Left renal cortex interstitium (tissue), 4 donors: ENCODE data around the gene SMAD7. TPM values are rescaled to one million over a fixed set of nuclear protein-coding genes. Genes with fewer than 3 reads are reported as not detected.
A peak's percentile ranks its signal among the peaks of the same experiment; 100 is the strongest.

Experiments
- DNase-seq, 4 donors: peaks; one replicate each; pipeline ENCODE4 v3.0.0-alpha.2; 2013; ENCODE audit warnings: low read depth in 4 of 4, low spot score in 2 of 4, missing footprints in 1 of 4
- polyA plus RNA-seq, 4 donors: library from polyadenylated mRNA; unstranded; fragments of 120-200 nt; gene quantifications; one replicate each; pipeline ENCODE4 v1.2.1, GENCODE V29; 2013; ENCODE audit not compliant: insufficient read length in 4 of 4

SMAD7 gene
- polyA plus RNA-seq, 4 donors, result 65.0 to 79.4 (median 70.0) TPM

DNA sequence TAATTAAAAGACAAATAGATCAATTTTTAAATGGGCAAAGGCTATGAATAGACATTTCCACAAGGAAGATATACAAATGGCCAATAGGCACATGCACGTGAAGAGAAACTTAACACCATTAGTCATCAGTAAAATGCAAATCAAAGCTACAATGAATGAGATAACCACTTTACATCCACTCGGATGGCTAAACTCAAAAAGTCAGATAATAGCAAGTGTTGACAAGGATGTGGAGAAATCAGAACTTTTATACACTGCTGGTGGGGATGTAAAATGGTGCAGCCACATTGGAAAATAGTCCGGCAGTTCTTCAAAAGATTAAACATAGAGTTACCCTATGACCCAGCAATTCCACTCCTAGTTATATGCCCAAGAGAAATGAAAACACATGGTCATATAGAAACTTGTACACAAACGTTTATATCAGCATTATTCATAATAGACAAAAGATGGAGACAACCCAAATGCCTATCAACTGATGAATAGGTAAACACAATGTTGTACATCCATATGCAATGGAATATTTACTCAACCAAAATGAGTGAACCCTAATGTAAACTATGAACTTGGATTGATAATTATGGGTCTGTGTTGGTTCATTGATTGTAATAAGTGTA lies 51.1 kb downstream of the SMAD7 start:
- no peak for DNase-seq

DNA sequence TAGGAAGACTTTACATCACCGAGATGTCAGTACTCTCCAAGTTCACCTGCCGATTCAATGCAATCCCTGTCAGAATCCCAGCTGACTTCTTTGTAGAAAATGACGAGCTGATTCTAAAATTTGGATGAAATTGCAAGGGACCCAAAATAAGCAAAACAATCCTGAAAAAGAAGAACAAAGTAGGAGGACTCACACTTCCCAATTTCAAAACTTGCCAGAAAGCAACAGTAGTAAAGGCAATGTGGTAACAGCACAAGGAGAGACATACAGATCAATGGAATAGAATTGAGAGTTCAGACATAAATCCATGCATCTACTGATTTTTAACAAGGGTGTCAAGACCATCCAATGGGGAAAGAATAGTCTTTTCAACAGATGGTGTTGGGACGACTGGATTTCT lies 52.2 kb downstream of the SMAD7 start:
- DNase-seq, result no peak

DNA sequence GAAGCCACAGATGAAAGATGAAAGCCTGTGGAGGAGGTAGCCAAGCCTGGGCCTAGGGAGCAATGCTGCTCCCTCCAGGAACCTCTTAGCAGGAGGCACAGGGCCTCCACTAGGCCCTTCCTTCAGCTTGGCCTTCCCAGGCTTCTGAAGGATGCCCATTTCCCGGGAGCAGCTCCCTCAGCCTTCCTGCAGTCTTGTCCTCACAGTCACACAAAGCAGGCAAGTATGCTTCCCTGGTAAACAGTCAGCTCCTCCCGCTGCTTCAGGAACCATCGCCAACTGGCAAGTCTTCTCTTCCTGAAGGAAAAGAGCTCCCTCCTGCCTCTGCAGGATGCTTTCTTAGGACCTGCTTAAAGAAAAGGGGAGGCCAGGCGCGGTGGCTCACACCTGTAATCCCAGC lies 53.2 kb downstream of the SMAD7 start:
- no peak for DNase-seq

DNA sequence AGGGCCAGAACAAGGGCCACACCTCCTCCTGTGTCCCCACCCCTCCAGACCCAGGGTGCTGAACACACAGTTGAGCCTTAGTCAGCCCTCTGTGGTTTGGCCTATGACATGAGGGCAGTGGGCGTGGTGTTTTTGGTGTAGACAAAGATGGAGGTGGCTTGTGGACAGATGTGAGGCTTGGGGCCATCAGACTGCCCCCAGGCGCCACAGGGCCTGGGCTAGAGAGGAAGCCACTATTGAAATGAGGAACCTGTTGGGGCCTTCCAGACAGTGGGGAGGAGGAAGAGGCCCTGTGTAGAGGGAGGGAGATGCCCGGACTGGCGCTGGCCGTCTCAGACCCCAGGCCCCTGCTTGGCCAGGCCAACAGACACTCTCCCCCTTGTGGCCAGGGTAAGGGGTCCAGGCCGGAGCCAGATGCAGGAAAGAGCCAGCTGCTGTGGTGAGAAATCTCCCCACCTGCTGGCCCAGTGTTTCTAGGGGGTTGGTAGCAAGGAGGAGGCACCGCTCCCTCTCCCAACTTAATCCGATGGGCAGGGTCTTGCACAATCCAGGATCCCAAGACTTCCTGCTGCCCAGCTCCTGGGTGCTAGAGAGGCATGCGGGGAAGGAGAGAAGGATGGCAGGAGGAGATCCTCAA lies 53.8 kb downstream of the SMAD7 start:
- DNase-seq, result no peak

DNA sequence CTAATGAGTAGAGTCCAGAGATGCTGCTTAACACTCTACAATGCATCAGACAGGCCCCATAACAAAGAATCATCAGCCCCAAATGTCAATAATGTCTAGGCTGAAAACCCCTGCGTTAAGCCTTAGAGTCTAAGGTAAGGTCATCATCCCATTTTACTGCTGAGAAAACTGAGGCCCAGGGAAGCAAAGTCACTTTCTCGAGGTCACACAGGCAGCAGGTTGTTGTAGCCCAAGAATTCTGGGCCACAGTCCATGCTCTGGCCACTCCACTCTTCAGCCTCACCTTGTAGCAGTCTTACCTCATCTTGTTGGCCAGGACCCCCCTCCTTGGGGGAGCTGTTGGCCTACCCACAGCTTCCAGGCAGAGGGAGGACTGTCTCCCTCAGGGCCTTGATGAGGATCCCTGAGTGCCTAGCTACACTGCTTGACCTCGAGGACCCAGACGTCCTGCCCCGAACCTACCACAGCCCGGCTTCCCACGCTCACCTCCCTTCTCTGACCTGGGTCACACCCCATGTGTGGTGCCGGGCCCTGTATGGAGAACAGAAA lies 54.4 kb downstream of the SMAD7 start:
- DNase-seq, result no peak

DNA sequence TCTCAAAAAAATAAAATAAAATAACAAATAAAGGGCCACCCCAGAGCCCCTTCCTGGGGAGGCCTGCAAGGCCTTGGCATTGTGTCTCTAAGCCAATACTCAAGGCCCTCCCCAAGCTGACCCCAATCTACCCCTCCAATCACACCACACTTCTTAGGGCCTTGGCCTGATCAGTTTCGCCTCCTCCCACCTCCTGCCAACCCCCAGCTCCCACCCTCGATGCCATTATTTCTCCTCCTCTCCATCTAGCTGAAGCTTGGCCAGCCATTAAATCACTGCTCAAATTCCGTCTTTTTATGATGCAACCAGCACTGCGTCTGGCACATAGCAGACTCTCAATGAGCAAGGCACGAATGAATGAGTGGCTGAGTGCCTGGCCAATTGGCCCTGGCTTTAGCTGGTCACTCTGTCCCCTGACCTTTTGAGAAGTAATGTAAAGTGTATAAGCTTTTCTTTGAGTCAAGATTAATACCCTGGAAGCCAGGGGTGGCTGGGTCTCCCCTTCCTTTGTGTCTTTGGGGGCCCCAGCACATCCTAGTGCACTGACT lies 55.9 kb downstream of the SMAD7 start:
- DNase-seq, result no peak

DNA sequence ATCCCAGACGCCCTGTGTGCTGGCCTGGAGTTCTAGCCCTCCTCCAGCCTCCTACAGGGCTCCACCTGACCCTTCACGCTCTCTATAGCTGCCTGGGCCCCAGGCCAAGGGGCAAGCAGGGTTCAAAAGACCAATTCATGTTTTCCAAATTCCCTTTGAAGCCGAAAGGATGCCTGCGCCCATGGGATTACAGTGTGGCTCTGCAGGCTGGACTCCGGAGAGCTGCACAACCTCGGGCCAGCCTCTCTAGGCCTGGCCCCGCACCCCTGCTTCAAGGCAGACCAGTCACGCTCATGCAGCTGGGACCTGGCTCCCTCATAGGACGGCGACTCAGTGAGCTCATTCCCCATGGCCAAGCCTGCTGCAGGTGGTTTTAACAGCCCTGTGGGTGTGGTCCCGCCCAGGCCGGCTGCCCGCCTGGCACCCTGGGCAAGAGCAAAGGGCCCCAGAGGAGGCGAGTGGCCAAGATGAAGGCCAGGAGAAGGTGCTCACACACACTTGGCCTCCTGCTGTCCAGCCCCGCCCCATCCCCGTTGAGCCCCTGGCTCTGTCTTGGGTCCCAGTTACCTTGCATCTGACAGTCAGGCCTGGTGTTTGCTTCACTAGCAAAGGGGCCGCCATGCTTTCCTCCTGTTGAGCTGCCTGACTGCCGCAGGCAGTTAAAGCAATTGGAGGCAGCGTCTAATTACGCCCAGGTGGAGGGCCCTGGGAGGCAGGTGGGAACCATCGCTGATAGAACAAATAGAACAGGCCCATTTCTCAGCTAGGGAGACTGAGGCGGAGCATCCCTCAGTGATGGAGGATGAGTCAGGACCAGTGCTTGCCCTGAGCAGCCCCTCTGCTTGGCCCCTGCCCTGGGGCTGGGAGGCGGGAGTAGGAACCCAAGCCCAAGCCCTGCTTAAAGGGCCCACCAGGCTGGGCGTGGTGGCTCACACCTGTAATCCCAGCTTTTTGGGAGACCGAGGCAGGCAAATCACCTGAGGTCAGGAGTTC lies 56.9 kb downstream of the SMAD7 start:
- DNase-seq, result no peak

DNA sequence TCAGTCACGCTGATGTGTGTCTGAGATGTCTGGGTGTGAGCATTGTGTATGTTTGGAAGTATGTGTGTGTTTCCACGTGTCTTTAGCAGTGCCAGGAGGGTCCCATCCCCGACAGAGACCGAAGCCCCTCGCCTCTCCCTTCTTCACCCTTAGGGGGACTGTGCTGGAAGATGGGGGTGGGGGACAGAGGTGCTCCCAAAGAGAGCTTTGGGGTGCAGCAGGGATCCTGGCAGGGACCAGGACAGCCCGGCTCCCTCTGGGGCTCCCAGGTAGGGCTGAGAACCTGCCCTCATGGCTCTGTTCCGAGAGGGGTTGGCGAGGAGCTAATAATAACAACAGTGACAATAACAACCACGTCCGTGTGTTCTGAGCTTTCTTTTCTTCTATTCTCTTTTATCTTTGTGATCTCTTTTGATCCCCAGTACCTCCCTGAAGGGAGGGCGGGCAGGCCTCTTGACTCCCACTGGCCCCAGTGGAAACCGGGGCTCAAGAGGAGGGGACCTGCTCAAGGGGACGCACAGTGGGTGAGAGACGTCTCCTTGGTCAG lies 57.6 kb downstream of the SMAD7 start:
- DNase-seq, result no peak

DNA sequence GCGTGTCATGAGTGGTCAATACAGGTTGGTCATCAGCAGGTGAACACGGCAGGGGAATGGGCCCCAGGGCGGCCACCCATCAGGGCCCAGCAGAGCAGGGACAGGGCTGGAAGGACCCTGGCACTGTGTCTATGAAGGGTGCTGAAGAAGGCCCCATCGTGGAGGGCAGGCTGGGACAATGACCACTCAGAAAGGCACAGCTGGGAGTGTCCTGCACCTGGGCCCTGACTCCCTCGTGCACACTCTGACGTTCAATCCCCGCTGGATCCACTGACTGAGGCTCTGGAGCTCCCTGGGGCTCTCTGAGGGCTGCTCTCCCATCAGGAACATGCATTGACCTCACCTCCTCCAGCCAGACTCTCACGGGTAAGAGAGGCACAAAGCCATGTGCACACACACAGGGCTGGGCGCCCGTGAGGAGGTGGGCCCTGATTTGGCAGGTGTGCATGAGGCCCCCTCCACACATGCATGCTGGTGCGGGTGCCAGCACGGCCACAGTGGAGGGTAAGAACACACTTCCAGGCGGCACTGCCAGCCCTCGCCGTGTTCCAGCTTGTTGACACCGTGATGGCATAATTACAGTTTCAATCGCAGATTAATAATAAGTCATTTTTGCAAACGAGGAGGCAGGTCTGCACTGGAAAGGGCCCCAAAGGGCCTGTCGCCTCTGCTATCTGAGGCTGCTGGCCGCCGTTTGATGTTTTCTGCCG lies 58.5 kb downstream of the SMAD7 start:
- no peak for DNase-seq

DNA sequence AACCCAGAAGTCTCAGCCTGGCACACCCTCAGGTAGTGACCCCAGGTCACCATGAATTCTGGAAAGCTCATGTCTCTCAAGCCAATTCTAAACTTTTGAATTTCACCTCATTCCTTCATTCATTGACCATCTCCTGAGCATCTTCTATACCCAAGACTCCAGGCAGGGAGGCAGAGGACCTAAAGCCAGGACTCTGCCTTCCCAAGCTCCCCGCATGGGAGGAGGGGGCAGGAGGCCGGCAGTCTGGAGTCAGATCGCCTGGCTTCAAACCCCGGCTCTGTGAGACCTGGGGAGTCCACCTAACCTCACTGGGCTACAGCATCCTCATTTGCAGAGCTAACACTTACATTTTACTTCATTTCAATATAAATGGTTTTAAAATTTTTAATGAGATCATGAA lies 59.0 kb downstream of the SMAD7 start:
- no peak for DNase-seq

DNA sequence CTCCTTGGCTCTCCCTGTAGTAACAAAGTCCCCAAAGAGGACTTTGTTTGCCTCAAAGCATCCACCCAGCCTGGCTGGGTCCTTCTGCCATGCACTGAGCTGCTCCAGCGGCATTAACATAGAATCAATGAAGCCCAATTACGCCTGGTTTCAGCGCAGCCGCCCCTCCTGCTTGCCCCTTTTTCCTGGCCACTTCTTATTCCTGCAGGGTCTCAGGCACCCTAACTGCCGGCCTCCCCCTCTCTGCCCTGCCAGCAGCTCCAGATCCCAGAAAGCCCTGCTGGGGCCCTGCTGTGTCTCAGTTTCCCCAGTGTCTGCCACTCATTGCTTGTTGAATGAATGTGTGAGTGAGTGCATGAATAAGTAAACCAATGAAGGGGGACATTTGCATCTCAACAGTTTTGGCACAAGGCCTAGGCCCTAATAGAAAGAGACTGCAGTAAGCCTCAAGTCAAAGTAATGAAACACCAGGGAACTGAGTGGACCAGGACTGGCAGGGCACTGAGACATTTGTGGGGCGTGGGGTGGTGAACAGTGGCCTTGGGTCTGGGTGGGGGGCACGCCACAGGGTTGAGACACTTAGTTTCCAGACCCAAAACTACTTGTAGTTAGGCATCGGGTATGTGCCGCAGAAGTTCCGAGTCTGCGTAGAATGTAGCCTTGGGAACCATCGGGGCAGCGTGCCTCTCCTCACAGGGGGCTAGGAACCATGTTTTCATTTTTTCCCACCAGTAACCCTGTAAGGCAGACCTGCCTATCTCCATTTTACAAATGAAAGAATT lies 60.6 kb downstream of the SMAD7 start:
- no peak for DNase-seq

DNA sequence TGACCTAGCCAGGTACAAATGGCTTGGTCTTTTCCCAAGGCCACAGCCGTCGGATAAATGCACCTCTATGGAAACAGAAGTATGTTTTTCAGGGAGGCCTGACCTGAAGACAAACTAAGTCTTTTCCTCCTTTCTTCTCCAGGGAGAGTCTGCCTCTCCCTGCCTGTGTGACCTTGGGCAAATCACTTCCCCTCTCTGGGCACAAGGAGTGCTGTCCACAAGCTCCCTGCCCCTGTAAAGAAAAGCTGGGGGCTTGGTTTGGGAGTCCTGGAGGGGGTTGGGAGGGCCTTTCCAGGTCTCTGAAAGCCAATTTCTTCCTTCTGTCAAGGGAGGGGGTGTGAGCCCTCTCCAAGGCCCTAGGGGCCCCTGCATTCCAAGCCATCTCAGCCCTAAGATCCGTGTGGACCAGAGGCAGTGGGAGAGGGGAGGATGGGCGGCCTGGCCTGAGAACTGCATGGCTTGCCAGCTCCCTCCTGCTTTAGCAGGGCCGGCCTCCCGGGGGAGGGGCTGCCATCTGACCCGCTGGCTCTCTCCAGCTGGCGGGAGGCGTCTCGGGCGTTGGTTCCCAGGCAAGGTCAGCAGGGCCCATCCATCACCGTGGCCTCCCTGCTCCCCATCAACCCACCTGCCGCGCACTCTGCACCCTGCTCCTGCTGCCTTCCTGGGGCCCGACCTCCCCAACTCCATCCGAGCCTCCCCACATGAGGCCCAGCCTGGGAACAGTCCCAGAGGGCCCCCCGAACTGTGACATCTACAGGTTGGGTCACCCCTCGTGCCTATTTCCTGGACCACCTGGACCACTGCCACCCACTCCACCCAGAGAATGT lies 61.4 kb downstream of the SMAD7 start:
- DNase-seq, result peak in 2 of 4 donors; percentile 57 to 64

DNA sequence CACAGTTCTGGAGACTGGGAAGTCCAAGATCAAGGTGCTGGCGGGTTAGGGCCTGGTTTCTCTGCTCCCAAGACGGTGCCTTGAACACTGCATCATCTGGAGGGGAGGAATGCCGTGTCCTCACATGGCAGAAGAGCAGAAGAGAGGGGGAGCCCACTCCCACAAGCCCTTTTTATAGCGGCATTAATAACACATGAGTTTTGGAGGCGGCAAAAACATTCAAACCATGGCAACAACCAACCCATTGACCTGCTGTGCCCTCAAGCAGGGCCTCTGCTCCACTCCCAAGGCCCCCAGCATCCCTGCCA lies 62.0 kb downstream of the SMAD7 start:
- no peak for DNase-seq

DNA sequence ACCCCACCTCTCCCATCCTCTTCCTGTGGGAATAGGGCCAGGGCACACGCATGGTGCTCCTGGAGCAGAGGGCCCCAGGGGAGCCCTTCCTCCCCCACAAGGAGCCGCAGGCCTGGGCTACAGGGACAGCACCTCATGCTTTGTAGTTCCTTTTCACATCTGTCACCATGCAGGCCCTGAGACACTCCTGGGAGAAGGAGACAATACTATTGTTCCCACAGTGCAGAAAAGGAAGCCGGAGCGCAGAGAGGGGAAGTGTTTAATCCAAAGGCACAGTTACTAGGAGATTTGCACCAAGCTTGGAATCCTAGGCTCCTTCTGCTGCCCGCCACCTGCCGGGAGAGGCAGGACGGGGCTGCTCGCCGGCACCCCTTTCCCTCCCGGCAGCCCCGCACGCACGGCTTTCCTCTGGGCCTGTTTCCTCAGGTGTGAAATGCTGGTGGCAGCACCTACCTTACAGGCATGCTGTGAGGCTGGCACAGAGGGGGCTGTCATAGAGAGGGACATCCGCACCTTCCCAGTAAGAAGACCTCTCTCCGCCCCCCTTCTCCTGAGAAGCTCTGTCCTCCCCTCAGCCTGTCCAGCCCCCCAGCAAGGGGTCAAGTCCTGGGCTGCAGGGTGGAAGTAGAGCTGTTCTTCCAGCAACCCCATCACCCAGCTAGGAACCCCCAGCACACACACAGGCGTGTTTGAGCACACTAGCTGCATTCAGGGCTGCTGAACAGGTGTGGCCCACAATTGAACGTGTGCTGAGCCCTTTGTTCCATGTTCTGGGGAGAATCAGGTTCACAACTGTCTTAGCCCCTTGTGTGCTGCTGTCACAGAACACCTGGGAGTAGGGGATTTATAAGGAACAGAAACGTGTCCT lies 62.6 kb downstream of the SMAD7 start:
- no peak for DNase-seq

DNA sequence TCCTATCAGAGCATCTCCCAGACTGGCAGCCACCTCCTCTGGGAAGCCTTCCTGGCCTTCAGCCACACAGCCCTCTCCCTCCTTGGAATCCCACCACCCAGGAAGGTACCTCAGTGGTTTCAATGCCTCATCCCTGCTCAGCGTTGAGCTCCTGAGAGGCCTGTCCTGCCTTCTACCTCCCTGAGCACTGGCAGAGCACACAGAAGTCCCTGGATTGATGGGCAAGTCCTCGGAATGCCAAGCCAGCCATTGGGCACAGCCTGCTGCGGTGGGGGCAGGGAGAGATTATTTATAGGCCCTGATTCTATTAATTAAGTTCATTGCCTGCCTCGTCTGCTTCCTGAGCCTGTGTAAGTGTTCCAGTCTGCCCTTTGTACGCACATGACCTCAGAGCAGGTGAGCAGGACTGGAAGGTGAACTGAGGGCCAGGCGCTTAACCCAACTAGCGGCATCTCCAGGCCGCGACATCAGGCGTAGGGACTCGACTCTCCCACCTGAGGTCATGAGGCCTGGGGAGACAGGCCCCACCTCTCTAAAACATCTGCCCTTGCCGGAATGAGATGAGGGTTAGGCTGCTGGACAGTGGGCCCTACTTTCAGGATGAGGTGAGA lies 63.4 kb downstream of the SMAD7 start:
- no peak for DNase-seq

DNA sequence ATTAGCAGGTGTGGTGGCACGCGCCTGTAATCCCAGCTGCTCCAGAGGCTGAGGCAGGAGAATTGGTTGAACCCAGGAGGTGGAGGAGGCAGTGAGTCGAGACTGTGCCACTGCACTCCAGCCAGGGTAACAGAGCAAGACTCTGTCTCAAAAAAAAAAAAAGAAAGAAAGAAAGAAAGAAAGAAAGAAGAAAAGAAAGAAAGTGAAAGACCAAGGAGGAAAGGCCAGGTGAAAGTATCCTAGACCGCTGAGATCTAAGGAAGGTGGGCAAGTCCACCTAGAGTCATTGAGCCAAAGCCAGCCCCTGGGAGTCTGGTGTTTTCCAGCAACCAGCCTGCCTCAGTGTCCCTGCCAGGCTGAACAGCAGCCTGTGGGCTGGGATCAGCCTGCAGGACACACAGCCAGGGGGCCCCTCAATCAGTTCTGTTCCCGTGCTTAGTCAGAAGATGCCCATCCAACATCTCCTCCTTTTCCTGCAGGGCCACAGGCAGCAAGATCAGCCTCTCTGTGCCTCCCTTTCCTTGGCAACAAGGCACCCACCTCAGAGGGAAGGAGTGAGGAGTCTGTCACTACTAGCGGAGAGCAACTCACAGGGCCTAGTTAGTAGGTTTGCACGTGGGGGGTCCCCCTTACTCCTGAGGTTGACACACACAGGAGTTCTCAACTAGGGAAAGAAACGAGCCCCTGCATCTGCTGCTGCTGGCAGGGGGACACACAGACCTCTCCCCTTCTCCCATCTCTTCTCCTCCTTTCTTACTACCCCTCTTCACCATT lies 64.1 kb downstream of the SMAD7 start:
- DNase-seq, result no peak
